Measurements from ENCODE around the gene ADRA1B.

DNA sequence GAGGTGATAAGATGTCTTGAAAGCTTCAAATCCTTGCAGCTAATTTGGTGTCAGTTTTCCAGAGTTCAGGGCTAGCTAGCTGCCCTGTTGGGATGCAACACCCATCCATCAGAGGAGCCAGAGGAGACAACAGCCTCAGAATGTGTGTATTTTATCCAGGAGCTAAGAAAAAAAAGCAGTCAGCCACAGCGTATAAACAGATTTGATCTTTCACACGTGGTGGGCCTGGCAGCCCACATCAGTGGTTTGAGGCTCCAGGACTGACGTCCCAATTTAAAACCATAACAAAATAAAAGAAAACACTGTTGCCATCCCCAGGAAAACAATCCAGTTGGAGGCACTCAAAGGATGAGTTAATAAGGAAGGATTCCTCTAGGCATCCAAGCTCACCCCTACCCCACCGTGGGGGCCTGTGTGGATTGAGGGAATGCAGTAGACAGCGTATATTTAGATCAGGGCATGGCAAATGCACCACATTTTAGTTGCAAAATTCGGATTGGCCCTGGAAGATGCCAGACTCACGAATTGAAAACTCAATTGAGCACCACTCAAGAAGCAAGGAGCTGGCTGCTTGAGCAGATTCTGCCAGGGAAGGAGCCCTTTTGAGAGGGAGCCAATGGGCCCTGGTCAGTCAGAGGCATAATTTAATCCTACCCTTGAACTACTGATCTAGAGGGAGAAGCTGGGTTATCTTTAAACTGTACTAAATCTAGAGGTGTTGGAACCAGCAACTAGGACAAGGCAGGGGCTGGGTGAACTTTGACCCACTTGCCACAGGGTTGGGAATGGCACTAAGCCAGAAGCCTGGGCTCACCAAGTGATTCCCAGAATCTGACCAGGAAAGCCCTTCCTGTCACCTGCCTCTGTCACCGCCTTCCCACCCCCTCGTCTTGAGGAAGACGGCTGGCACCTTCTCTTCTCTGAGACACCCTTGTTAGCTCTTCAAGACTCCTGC lies 17.5 kb downstream of the ADRA1B start:
- no peak for TF ChIP-seq POLR2A (IDR thresholded peaks at IDR 0.05; ENCODE audit: low read length)
- no peak for TF ChIP-seq GATA1 (IDR thresholded peaks at IDR 0.05; ENCODE audit: low read depth, low read length)
